HG03280 (cell line): Measurements from ENCODE around the gene TM9SF1.
A peak's percentile ranks its signal among the peaks of the same experiment; 100 is the strongest.

Experiments used
- ATAC-seq: cut with Tn5 transposase; IDR thresholded peaks from one replicate; pipeline ENCODE4 v1.9.1; 2021; ENCODE audit warnings: mild to moderate bottlenecking, moderate library complexity; ENCODE audit not compliant: unreplicated experiment

The TM9SF1 gene

GRCh38 chr14:24195186-24196070 lies at the start of gene TM9SF1:
Gene TM9SF1 (minus strand): TSS chr14:24195441. CDS start chr14:24195019, 422 bp downstream.
- ATAC-seq = peak; percentile 78

- no peak for ATAC-seq
Observed at GRCh38 chr14:24243336-24243836, 48.1 kb upstream of the TM9SF1 start.

GRCh38 chr14:24241829-24242443 lies 46.7 kb upstream of the TM9SF1 start:
- peak; percentile 83 for ATAC-seq

DNA sequence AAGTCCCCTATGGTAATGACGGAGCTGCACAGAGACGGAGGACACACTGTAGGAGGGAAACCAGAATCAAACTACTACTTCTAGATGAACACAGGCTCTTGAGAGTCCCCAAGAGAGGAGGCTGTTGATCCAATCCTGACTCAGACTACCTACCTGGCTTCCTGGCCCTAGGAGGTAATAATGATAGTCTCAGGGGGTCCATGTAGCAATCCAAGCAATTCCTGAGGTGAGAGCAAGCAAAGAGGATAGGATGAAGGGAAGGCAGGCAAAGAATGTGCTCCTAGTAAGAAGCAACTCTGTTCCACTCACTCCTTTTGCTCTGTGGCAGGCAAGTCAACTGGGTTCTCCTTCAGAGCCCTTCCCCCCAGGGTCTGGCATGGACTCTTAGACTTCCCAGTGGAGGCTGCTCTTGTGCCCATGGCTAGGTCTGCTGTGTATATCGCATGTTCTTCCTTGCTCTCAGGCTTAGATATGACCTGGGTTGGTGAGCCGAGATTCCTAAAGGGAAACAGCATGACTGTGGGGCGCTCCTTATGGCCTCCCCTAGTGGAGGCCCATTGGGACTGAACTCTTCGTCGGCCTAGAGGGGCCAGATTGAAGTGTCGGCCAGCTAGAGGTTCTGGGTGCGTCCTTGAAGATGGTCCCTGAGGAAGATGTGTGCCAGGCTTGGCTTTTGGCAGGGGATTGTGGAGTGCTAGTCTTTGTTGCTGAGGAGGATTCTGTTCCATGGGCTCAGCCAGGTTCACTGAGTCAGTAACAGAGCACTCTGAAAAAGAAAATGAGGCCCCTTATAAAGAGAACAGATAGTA lies 45.1 kb upstream of the TM9SF1 start:
- ATAC-seq = no peak

GRCh38 chr14:24238527-24239037 lies 43.3 kb upstream of the TM9SF1 start:
- no peak for ATAC-seq

- ATAC-seq = no peak
Observed at GRCh38 chr14:24238123-24238522, 42.9 kb upstream of the TM9SF1 start.

- no peak for ATAC-seq
Observed at GRCh38 chr14:24237463-24237955, 42.3 kb upstream of the TM9SF1 start.

DNA sequence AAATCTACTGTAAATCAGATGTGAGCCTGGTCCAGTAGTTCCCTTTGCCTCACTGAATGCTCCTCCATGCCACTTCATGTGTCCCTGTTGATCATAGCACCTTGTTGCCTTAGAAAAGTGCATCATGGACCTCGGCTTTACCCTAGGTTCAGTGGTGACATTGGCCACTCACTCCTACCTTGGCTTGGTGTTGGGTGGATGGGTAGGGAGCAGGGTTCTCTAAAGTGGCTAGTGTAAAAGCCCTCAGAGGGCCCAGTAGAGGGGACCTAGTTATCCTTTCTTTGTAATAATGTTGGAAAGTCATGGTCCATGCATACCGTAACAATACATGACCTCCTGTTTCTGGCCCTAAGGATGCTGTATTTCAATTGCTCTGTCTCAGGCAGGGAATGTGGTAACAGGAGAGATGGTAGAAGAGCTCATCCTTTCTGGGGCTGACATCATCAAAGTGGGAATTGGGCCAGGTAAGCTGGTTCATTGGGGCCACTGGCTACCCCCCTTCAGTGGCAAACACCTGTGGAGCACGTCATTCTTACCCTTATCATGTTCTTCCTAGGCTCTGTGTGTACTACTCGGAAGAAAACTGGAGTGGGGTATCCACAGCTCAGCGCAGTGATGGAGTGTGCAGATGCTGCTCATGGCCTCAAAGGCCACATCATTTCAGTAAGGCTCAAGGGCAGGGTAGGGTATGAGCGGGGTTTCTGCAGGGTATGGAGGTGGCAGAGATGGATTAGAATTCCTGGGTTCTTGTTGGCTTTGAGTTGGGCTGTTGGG lies 41.6 kb upstream of the TM9SF1 start:
- ATAC-seq = no peak

DNA sequence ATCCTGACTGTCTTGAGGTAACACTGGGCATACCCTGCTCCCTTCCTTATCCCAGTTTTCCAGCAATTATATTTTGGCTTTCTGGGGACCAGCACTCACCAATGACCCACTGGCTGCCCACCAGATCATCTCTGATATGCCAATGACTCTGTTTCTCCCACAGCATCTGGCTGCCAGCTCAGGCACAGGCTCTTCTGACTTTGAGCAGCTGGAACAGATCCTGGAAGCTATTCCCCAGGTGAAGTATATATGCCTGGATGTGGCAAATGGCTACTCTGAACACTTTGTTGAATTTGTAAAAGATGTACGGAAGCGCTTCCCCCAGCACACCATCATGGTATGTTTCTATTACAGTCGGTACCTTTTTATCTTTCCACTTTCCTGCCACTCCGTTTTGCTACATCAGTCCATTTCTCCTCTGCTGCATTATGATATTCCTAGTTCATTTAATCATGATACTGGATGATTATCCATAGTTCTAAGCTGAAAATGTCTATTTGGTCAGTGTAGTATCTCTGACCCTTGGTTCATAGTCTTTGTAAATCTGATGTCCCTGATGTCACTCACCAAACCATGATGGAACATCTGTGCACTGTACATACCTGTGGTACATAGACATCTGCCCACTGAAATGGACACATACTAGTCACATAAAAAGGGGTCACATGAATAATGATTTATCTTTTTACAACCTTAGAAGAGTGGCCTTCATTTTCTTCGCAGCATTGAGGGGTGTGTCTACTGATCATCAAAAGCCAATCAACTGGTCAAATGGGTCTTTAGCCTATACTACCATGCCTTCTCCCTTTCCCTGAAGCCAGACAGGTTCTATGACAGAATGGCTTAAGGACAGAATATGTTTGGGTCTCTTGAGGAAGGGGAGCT lies 40.8 kb upstream of the TM9SF1 start:
- ATAC-seq = no peak

DNA sequence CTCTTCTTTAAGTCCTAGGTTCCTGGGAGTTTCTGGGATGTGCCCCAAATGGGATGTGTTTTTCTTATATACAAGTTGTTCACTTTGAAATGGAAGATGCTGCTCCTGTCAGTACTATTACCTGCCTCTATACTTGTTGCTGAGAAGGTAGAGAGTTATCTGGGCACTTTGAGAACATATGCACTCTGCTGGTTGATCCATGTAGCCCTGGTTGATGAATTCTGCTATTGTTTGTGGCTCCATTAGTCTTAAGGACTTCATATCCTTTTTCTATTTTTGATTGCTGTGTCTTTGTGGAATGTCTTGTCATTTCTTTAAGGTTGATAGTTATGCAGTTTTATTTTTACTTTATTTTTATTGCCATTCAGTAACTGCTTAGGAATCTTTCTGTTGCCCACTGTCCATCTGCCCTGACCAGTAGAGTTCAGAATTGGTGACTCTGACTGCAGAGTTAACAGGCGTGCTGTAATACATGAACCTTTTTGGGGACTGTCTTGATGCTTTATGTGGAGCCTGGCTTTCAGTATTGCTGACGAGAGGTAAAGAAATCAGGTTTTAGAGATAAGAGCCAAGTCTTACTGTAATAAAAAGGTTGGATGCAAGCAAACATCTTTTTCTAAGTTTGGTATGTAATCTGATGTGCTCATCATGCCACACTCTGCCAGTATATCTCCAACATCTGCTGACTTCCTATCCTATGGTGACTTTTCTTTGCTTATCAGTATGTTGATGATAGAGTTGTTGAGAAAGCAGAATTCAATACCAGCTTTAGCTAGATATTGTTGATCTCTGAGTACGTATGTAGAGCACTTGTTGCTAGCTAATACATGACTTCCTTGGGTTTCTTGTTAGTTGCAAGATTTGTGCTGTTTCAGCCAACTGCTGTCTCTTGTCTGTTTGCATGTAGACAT lies 39.1 kb upstream of the TM9SF1 start:
- no peak for ATAC-seq

DNA sequence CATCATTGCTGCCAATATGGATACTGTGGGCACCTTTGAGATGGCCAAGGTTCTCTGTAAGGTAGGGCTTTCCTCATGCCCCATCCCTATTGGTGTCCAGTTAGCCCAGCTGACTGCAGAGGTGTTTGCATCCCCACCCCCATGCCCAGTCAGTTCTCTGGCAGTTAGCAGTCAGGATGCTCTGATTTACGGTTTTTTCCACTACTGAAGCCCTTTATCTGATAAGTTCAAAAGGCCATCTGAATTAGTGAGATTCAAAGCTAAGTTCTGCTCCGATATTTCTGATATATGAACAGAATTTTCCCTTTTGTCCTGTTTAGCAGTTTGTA lies 38.3 kb upstream of the TM9SF1 start:
- no peak for ATAC-seq

- ATAC-seq = peak; percentile 43
Observed at GRCh38 chr14:24232645-24233537, 37.6 kb upstream of the TM9SF1 start, which contains the start of gene GMPR2. Gene GMPR2 (plus strand): TSS chr14:24232929. CDS start chr14:24233254, 325 bp downstream.

GRCh38 chr14:24232121-24232644 lies 36.9 kb upstream of the TM9SF1 start, which contains the start of gene NEDD8:
Gene NEDD8 (minus strand): TSS chr14:24232367. CDS start chr14:24232267, 100 bp downstream.
- peak; percentile 78 for ATAC-seq

GRCh38 chr14:24231263-24232120 lies 36.3 kb upstream of the TM9SF1 start:
- ATAC-seq = no peak

- ATAC-seq = no peak
Observed at GRCh38 chr14:24228902-24229301, 33.7 kb upstream of the TM9SF1 start.

- no peak for ATAC-seq
Observed at GRCh38 chr14:24226473-24226872, 31.2 kb upstream of the TM9SF1 start.
